ENCODE measurements around the gene CHIT1.
"Not testable (repeated sequence)": the region's sequence is repeated elsewhere in the genome, so short reads cannot be mapped to it uniquely, and the experiment has no call there.

The CHIT1 gene

GRCh38 chr1:203264052-203264501 lies 34.6 kb upstream of the CHIT1 start:
- DNase-seq, result no peak

GRCh38 chr1:203263496-203263895 lies 34.0 kb upstream of the CHIT1 start:
- DNase-seq, result no peak

- DNase-seq, result not testable (repeated sequence)
These were observed 27.2 kb upstream of the CHIT1 start for GRCh38 chr1:203256636-203257035.

GRCh38 chr1:203254782-203255181 lies 25.3 kb upstream of the CHIT1 start:
- not testable (repeated sequence) for DNase-seq

- no peak for DNase-seq
These were observed 23.2 kb upstream of the CHIT1 start for GRCh38 chr1:203252678-203253077.

- DNase-seq, result no peak
These were observed 22.0 kb upstream of the CHIT1 start for GRCh38 chr1:203251466-203251865.

GRCh38 chr1:203250911-203251310 lies 21.4 kb upstream of the CHIT1 start:
- no peak for DNase-seq

- no peak for DNase-seq
These were observed 15.3 kb upstream of the CHIT1 start for GRCh38 chr1:203244776-203245175.

- DNase-seq, result not testable (repeated sequence)
These were observed 12.2 kb upstream of the CHIT1 start for GRCh38 chr1:203241708-203242107.

- no peak for DNase-seq
These were observed 10.2 kb upstream of the CHIT1 start for GRCh38 chr1:203239526-203240305.

- no peak for DNase-seq
These were observed 9.6 kb upstream of the CHIT1 start for GRCh38 chr1:203239081-203239480.

- DNase-seq, result no peak
These were observed 9.1 kb upstream of the CHIT1 start for GRCh38 chr1:203238535-203238934.

GRCh38 chr1:203234901-203235300 lies 5.4 kb upstream of the CHIT1 start:
- not testable (repeated sequence) for DNase-seq

- no peak for DNase-seq
These were observed 803 bp downstream of the CHIT1 start for GRCh38 chr1:203228670-203229069.

- no peak for DNase-seq
These were observed 1.9 kb downstream of the CHIT1 start for GRCh38 chr1:203227371-203228083.

- no peak for DNase-seq
These were observed 4.4 kb downstream of the CHIT1 start for GRCh38 chr1:203225071-203225470.

- no peak for DNase-seq
These were observed 6.3 kb downstream of the CHIT1 start for GRCh38 chr1:203223012-203223775.

- DNase-seq, result no peak
These were observed 9.5 kb downstream of the CHIT1 start for GRCh38 chr1:203219934-203220333.

- DNase-seq, result no peak
These were observed 10.3 kb downstream of the CHIT1 start for GRCh38 chr1:203219171-203219570.

- no peak for DNase-seq
These were observed 11.8 kb downstream of the CHIT1 start for GRCh38 chr1:203217668-203218067.

GRCh38 chr1:203217139-203217655 lies 12.3 kb downstream of the CHIT1 start:
- DNase-seq, result no peak

GRCh38 chr1:203216274-203217138 lies 13.0 kb downstream of the CHIT1 start:
- peak; percentile 61 for DNase-seq

All from activated CD4-positive, alpha-beta T cell treated with anti-CD3 and anti-CD28 coated beads, Interleukin-2, amount 50 U/mL, for 16 hours (primary cell).